ENCODE data around the gene SPATA18.
"Not testable (repeated sequence)": the region's sequence is repeated elsewhere in the genome, so short reads cannot be mapped to it uniquely, and the experiment has no call there.

Gene SPATA18

DNA sequence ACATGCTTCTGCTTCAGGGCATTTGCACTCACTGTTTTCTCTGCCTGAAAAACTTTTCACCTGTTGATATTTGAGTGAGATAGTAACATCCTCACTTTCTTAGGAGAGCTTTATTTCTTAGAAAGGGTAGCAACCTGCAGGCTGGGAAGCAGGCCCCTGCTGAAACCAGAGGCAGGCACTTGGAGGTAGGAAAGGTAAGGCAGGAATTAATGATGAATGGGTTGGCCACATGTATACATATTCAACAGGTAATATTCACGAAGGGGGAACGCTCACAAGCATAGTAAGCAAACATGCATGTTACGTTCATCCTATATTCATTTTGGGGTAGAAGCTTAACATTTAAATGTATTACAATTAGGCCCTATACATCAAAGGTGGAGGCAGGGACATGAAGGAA is 3.1 kb downstream of the SPATA18 start:
- DNase-seq = no peak

DNA sequence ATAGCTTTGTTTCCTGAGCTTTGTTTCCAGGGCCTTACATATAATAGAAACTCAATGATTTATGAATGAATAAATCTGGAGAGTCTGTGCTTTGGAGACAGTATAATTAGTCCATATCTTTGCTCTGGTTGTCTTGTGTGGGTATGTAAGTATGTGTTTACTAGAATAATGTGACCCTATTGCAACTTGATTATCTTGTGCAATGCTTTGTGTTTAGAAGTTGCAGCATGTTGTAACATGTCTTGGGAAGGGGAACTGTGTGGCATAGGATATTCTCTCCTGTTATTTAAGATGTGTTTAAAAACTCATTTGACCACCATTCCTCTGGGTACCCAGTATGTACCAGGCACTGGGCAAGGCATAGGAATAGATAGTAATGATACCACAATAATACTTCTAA is 6.1 kb downstream of the SPATA18 start:
- no peak for DNase-seq

DNA sequence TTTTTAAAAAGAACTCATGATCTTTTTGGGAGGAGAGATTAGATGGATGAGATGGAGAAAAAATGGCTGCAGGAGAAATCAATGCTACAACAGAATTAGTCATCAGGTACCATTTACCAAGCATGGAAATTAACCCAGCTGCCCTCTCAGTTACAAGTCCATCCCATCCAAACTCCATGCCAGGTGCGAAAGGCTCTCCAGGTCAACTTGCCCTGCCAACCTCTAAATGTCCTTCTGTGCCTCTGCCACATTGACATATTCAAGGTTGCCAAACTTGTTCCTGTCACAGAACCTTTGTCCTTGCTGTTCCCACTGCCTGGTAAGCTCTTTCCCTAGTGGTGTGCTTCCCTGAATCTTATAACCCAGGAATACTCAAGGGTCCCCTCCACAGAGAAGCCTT is 7.2 kb downstream of the SPATA18 start:
- DNase-seq = no peak

DNA sequence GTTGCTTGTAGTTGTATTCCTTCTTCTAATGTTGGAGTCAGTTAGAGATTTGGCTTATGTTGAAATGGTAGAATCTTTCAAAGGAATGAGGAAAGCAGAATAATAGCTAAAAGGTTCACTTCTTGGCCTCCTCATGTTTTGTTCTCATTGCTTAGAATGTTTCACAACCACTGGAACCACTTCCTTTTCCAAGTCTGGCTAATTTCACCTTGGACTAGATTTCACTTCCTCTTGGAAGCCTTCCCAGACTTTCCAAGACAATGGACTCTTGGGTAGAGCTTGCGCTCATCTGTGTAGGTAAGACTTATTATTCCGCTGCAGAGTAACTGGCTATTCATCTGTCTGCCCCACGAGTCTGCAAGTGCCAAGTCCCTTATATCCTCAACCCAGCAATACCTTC is 8.3 kb downstream of the SPATA18 start:
- no peak for DNase-seq

DNA sequence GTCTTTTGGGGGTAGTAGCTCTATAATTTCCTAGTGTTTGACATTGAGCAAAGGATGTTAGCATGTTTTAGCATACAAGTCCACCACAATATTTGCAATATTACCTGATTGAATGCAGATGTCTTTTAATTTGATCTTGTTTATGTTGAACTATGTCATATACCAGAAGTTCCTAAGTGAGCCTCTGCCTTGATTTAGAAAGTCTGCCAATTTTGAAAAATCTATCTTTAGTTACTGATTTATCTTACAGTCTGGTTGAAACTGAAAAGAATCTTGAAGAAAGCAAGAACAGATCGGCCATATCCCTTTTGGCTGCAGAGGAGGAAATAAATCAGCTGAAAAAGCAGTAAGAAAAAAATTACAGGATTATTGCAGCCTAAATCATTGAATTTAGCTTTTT is 18.5 kb downstream of the SPATA18 start:
- no peak for DNase-seq

DNA sequence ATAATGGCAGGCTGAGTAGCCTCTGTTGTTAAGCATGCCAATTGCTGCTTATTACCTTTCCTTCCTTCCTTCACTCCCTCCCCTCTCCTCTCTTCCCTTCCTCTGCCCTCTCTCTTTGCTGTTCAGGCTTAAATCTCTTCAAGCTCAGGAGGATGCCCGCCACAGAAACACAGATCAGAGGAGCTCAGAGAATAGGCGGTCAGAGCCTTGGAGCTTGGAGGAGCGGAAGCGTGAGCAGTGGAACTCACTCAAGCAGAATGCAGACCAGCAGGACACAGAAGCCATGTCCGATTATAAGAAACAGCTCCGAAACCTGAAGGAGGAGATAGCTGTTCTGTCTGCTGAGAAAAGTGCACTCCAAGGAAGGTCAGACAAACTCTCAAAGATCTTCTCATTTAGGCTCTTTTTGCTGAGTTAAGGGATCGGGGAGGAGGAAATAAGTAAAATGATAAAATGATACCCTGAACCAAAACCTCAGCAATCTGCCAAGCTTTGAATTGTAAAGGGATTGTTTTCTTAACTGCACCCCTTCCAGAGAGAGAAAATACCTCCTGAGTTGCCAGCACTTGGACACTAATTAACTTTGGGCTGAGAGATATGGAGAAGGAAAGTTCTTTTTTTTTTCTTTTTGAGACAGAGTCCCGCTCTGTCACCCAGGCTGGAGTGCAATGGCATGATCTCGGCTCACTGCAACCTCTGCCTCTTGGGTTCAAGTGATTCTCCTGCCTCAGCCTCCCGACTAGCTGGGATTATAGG is 20.9 kb downstream of the SPATA18 start:
- no peak for DNase-seq

DNA sequence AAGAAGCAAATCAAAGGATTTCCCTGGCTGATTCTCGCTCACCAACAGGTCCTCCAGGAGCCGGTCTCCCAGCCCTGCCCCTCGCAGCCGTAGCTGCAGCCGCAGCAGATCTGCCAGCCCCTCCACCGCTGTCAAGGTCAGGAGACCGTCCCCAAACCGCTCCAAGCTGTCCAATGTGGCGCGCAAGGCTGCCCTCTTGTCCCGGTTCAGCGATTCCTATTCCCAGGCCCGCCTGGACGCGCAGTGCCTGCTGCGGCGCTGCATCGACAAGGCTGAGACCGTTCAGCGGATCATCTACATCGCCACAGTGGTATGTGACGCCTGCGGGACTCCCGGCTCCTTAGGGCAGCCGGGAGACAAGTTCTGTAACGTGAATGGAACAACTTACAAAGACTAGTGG is 25.6 kb downstream of the SPATA18 start:
- DNase-seq = no peak

DNA sequence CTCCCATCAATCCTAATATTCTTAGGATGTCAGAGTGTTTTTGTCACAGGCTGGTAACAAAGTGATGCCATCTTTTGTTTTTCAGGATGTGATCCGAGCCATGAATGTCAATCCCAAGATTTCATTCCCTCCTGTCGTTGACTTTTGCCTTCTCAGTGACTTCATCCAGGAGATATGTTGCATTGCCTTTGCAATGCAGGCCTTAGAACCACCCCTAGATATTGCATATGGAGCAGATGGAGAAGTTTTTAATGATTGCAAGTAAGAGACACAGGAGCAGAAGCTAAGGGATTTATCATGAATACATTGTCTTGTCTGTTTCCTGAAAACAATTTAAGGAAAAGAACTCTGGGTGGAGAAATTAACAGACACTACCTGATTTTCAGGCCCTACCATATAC is 28.6 kb downstream of the SPATA18 start:
- DNase-seq = no peak

DNA sequence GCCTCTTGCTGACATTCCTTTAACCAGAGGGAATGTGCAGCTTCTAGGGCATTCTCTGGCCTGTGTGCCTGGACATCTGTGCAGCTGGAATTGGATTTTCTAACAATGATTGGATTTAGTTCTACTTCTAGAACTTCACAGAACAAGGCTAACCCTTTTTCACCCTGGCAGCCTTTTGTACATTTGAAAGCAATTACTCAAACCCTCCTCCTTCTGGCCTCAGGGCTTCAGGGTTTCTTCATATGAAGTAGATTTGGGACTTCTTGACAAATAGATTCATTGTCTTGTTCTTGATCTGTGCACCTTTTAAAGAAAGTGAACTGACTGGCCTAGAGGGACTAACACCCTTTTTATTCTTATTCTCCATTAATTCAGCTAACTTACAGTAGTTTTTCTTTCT is 30.1 kb downstream of the SPATA18 start:
- no peak for DNase-seq

DNA sequence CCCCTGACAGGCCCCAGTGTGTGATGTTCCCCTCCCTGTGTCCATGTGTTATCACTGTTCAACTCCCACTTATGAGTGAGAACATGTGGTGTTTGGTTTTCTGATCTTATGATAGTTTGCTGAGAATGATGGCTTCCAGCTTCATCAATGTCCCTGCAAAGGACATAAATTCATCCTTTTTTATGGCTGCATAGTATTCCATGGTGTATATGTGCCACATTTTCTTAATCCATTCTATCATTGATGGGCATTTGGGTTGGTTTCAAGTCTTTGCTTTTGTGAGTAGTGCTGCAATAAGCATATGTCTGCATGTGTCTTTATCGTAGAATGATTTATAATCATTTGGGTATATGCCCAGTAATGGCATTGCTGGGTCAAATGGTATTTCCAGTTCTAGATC is 35.3 kb downstream of the SPATA18 start:
- not testable (repeated sequence) for DNase-seq

DNA sequence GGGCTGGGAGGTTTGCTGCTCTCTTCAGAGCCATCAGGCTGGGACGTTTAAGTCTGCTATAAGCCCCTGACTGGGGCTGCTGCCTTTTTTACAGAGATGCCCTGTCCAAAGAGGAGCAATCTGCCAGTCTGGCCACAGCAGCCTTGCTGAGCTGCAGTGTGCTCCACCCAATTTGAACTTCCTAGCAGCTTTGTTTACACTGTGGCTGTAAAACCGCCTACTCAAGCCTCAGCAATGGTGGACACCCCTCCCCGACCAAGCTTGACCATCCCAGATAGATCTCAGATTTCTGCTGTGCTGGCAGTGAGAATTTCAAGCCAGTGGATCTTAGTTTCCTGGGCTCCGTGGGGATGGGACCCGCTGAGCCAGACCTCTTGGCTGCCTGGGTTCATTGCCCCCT is 40.7 kb downstream of the SPATA18 start:
- DNase-seq = no peak

DNA sequence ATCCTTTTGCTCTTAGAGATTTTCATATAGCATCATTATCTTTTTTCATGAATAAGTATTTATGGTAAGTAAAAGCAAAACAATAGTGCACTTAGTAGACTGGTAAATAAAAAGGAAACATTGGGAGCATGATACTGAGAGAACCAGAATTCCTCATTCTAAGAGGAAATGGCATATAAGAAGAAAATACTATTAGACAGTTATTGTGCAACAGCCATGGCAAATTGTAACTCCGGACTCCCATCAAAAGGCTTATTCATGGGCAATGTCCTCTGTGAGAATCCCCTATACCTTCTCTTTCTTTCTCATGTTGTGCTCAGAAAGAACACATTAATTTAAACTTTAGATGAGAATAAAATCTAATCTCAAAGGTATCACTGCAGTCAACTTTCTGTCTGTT is 42.4 kb downstream of the SPATA18 start:
- DNase-seq = no peak

DNA sequence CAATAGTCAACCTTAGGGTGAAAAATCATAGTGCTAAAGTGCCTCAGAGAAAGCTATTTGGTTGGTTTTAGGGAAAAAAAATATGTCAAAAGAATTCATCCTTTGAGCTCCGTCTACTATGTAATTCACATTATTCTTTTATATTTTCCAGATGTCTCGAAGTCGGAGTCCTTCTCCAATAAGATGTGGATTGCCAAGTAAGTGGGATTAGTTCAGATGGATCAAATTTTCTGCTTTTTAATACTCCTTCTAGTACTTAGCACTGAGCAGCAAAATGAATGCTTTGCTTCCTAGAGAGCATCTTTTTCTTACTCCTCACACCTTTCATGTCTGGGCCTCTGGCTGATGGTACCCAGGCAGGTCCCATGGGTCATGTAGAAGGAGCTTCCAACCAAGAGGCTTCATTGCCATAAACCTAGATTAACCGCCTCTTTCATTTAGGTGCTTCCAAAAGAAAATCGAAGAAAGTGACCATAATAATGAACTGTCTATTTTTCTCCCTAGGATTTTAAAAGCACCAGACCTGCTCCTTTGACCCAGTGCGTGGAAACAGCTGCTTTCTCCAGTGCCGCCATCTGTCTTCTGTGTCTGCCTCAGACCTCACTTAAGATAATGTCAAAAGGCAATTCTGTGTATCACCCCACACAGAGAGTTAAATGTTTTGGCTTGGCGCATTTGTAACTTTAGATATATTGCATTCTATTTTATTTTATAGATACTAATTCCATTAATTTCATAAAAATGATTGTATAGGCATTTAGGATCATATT is 43.5 kb downstream of the SPATA18 start:
- DNase-seq = no peak

DNA sequence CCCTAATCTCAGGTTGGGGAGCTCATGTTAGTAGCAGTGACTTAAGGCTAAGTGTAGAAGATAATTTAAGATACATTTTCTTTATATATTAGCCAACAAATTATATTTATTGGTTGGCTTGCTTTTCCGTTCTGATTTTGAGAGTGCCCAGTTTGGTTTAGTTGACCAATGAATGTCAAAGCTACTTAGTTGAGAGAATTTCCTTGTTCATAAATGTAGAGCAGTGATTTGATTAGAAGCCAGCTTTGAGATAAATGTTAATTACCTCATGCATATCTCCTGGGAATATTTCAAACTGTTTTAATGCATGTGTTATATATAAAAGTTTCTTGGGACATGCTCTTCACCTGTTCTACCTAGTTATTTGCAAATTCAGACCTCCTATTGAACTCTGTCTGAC is 44.3 kb downstream of the SPATA18 start:
- DNase-seq = no peak

DNA sequence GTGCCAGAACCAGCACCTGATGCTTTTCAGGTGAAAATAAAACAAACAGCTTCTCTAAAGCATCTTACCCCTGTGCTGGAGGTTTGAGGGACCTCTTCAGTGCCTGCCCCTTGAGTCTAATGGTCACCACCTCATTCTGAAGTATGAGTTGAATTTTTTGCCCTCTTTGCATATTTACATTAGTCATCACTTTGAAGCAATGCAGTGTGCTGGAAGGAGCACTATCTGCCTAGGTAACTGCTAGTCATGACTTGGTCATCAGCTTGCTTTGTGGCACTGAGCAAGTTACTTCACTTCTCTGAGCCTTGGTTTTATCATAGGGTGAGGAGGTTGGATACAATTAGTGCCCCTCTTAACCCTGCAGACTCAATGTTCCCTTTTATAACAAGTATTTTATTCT is 44.9 kb downstream of the SPATA18 start:
- DNase-seq = no peak

DNA sequence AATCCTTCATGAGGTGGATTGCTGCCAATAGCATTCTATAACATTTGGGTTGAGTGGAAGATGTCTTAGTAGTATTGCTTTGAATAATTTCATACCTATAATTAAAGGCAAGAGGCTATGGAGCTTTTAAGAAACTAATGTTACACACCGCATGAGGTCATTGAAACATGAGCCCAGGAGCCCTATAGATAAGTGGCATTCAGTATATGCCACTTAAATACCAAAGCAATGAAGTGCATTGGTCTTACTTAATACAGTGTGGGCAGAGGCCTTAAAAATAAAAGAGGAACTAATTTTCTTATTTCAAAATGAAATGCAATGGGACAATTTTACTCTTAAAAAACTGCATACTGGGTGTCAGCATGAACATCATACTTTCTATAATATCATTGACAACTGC is 47.5 kb downstream of the SPATA18 start:
- no peak for DNase-seq

DNA sequence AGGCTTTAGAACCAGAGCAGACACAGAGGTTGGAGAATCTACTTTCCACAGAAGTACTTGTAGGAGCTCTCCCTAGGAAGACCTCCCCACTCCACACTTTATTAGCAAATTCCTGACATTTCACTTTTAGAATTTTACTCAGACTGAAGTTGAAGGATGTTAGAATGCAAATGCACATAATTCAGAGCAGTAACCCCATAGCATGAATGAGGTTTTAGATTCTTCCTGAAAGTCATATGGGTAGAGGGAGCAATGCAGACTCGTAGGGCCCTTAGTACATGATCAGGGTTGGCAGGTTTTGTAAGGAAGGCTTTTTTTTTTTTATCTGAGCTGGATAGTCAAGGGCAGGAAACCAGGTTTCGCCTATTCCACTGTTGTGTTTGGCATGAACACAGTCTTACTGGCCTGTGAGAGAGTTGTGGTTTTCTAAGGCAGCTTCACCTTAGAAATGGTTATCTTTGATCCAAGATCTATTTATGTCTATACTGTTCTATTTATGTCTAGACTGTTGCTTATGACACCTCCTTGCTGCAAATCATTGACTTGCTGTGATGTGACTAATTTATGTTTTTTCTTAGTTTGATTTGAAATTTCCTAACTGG is 48.9 kb downstream of the SPATA18 start:
- no peak for DNase-seq

DNA sequence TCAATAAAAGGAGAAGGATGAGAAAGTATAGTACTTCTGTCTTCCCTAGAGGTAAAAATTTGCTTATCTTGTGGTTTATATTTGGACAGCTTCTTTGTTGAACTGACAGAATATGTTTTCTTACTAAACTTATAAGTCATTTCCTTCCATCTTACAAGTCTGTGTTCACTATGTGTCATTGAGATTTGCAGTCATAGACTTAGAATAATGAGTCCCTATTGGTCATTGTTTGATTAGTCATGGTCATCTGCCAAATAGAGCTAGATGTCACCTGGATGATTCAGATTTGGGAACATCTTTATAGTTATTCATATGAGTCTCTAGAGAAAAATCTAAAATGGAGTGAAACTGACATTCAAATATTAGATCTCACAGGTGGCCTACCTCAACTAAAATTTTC is 51.5 kb downstream of the SPATA18 start:
- DNase-seq = no peak

DNA sequence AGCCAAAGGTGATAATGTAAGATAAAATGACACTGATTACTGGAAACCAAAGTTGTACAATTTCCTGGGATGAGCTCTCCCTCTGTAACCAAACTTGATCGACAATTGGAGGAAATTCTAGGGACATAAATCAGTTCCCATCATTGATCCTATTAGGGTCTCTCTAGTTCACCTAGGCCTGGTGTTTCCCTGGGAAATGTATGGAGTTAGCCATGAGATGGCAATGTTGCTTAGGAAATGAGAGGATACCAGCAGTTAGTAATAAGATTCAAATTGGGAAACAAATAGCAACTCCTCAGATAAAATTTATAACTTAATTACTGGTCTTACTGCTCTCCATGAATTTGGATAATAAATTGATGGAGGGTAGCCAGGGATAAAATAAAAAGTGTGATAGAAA is 52.2 kb downstream of the SPATA18 start:
- DNase-seq = peak; percentile 44

DNA sequence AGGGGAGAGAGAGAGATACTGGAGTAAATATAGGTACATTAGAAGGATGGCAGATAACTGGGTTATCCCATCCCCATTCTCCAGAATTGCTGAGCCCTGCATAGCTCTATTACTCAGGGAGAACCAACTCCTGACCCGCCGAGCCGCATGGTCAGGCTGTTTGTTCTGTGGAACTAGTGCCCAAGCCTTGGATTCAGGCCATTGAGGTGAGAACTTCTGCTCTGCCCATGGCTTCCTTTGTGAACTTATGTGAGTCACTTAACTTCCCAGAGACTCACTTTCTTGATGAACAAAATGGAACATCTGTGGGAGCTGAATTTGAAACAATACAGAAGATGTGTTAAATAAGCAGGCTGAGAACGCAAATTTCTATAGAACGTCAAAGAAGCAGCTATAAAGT is 54.2 kb downstream of the SPATA18 start:
- no peak for DNase-seq

DNA sequence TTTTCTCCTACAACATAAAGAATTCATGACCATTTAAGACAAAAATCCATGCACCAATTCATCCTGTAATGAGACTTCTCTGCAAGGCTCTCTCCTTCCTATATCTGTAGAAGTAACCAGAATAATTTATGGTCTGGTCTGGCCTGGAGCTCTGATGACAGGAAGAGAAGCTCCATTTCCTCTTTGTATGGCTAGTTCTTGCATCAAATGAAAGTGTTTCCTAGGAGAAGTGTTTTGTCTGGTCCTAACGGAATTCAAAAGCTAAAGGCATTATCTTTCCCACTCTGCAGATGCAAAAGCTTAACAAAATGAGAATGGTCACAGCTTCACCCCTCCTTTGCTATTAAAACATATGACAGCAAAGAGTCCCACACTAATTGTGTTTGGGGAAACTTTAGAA is 55.1 kb downstream of the SPATA18 start:
- no peak for DNase-seq

DNA sequence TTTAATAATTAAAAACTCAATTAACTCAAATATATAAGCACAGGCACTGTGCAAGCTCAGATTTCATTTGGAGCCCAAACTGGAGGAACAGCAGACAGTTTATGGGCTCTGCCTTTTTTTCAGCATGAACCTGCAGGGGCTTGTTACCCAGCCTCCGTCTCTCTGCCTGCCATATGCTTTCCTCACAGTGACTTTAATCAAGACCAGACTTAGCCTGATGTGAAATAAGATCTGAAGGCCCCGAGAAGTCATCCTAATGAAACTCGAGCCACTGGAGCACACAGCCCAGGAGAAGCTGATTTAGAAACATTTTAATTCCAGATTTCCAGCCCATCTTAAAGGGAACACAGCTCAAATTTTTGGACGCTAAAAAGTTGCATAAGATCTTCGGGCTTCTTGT is 55.6 kb downstream of the SPATA18 start:
- DNase-seq = no peak

DNA sequence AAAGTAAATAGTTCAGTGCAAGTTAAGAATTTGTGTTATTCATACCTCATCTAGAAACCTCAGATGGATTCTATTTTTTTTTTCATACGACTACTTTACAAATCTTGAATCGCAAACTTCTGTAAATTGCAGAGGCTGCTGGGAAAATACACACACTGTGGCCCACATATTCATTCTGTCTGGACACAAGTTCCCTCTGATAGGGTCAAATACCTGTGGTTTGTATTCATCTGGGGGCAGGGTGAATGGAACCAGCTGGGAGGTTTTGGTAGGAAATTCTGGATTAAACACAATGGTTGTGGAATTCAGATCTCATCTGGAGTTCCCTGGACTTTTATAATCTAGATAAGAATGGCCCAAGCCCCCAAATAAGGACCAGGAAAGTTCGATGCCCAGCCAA is 56.2 kb downstream of the SPATA18 start:
- DNase-seq = no peak

DNA sequence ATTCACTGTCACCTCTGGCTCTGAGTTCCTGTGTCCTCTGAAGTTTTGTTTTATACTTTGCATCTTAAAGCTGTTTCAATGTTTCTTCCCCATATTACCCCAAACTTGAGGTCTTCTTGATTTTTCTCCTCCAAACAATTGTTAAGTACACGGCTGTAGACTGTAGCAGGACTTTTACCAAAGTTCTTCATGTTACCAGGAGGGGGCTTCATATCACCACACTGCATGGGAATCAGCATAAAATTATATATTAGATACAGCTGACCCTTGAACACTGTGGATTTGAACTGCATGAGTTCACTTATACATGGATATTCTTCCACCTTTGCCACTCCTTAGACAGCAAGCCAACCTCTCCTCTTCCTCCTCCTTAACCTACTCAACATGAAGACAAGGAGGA is 56.6 kb downstream of the SPATA18 start:
- DNase-seq = peak; percentile 2

Data from NCI-H526 treated with DMSO at 0.1 percent for 48 hours (cell line).